GM21825 (cell line): Measurements from ENCODE around the gene TGFB2.

Experiments
- ATAC-seq: cut with Tn5 transposase; IDR thresholded peaks from one replicate; pipeline ENCODE4 v1.9.1; 2021; ENCODE audit warnings: mild to moderate bottlenecking, moderate library complexity; ENCODE audit not compliant: unreplicated experiment

TGFB2 gene

GRCh38 chr1:218415726-218416125 lies 70.6 kb downstream of the TGFB2 start:
- ATAC-seq, result no peak

GRCh38 chr1:218421531-218421930 lies 76.4 kb downstream of the TGFB2 start:
- ATAC-seq, result no peak

GRCh38 chr1:218424502-218424901 lies 79.4 kb downstream of the TGFB2 start:
- ATAC-seq, result no peak

- no peak for ATAC-seq
These were observed 80.7 kb downstream of the TGFB2 start for GRCh38 chr1:218425647-218426342.

- ATAC-seq, result no peak
These were observed 81.2 kb downstream of the TGFB2 start for GRCh38 chr1:218426343-218426657.

GRCh38 chr1:218429301-218429700 lies 84.2 kb downstream of the TGFB2 start:
- ATAC-seq, result no peak

GRCh38 chr1:218430346-218430745 lies 85.2 kb downstream of the TGFB2 start:
- ATAC-seq, result no peak

GRCh38 chr1:218430822-218431221 lies 85.7 kb downstream of the TGFB2 start:
- no peak for ATAC-seq

- no peak for ATAC-seq
These were observed 86.3 kb downstream of the TGFB2 start for GRCh38 chr1:218431476-218431875.

GRCh38 chr1:218433744-218434143 lies 88.6 kb downstream of the TGFB2 start:
- no peak for ATAC-seq

- ATAC-seq, result no peak
These were observed 90.4 kb downstream of the TGFB2 start for GRCh38 chr1:218435528-218435927.

- no peak for ATAC-seq
These were observed 91.2 kb downstream of the TGFB2 start for GRCh38 chr1:218436346-218436745.

- ATAC-seq, result no peak
These were observed 91.9 kb downstream of the TGFB2 start for GRCh38 chr1:218436997-218437396.

GRCh38 chr1:218439541-218440295 lies 94.6 kb downstream of the TGFB2 start:
- no peak for ATAC-seq

- no peak for ATAC-seq
These were observed 98.1 kb downstream of the TGFB2 start for GRCh38 chr1:218443255-218443654.

- no peak for ATAC-seq
These were observed 99.0 kb downstream of the TGFB2 start for GRCh38 chr1:218444173-218444572.

GRCh38 chr1:218444588-218444987 lies 99.5 kb downstream of the TGFB2 start:
- no peak for ATAC-seq

GRCh38 chr1:218447010-218447689 lies 102.0 kb downstream of the TGFB2 start:
- no peak for ATAC-seq

GRCh38 chr1:218451415-218451814 lies 106.3 kb downstream of the TGFB2 start:
- no peak for ATAC-seq

GRCh38 chr1:218454700-218455282 lies 109.7 kb downstream of the TGFB2 start:
- no peak for ATAC-seq

- no peak for ATAC-seq
These were observed 111.3 kb downstream of the TGFB2 start for GRCh38 chr1:218456444-218456843.

- ATAC-seq, result no peak
These were observed 114.3 kb downstream of the TGFB2 start for GRCh38 chr1:218459450-218459849.
